Neural cell (in vitro differentiated cells): ENCODE data around the gene BTD. TPM values are rescaled to one million over a fixed set of nuclear protein-coding genes. Genes with fewer than 3 reads are reported as not detected.

Source experiments
- H2AFZ ChIP-seq: fragments of 200-600, 300-800 bp; sonication (generic), shearing (Covaris generic); 2 replicates; pipeline ENCODE4 v1.6.0; 2014; ENCODE audit warnings: low read depth, mild to moderate bottlenecking, antibody characterized with exemption, low read length, moderate library complexity
- H3F3A ChIP-seq: fragments of 200-600 bp; shearing (Covaris generic); 2 replicates; pipeline ENCODE4 v1.6.1; 2016; ENCODE audit warnings: mild to moderate bottlenecking, moderate library complexity, mixed read lengths, antibody characterized with exemption, low read length; ENCODE audit not compliant: insufficient read depth, poor library complexity, severe bottlenecking
- H3K27ac ChIP-seq: fragments of 200-600, 300-800 bp; sonication (generic), shearing (Covaris generic); 2 replicates; pipeline ENCODE4 v1.5.1; 2014; ENCODE audit warnings: mild to moderate bottlenecking, low read length, moderate library complexity
- H3K27me3 ChIP-seq: fragments of 300-800, 200-600 bp; sonication (generic), shearing (Covaris generic); 2 replicates; pipeline ENCODE4 v1.6.0; 2014; ENCODE audit warnings: mild to moderate bottlenecking, low read depth, low read length, moderate library complexity; ENCODE audit not compliant: insufficient read depth
- H3K36me3 ChIP-seq: fragments of 300-800, 200-600 bp; sonication (generic), shearing (Covaris generic); 2 replicates; pipeline ENCODE4 v1.5.1; 2014; ENCODE audit warnings: mild to moderate bottlenecking, antibody characterized with exemption, low read length, moderate library complexity; ENCODE audit not compliant: insufficient read depth
- H3K4me2 ChIP-seq: fragments of 300-800, 200-600 bp; sonication (generic), shearing (Covaris generic); 2 replicates; pipeline ENCODE4 v1.6.0; 2014; ENCODE audit warnings: mild to moderate bottlenecking, low read length
- H3K4me3 ChIP-seq: fragments of 300-800, 200-600 bp; sonication (generic), shearing (Covaris generic); 2 replicates; pipeline ENCODE4 v1.5.1; 2014; ENCODE audit warnings: mild to moderate bottlenecking, low read length, moderate library complexity
- H3K79me2 ChIP-seq: fragments of 200-600 bp; shearing (Covaris generic); replicated peaks from 2 replicates; pipeline ENCODE4 v1.6.0; 2014; ENCODE audit warnings: mild to moderate bottlenecking, low read length, moderate library complexity; ENCODE audit not compliant: insufficient read depth
- H3K9ac ChIP-seq: fragments of 300-800, 200-600 bp; sonication (generic), shearing (Covaris generic); 2 replicates; pipeline ENCODE4 v1.6.1; 2016; ENCODE audit warnings: mild to moderate bottlenecking, low read length, mixed read lengths
- H3K9me2 ChIP-seq: fragments of 200-600 bp; shearing (Covaris generic); 2 replicates; pipeline ENCODE4 v1.6.1; 2016; ENCODE audit warnings: mild to moderate bottlenecking, low read length, mixed read lengths; ENCODE audit not compliant: insufficient read depth
- H3K9me3 ChIP-seq: fragments of 200-600, 300-800 bp; sonication (generic), shearing (Covaris generic); 2 replicates; pipeline ENCODE4 v1.6.1; 2016; ENCODE audit warnings: mild to moderate bottlenecking, mixed run types, low read length, moderate library complexity, mixed read lengths
- H4K20me1 ChIP-seq: fragments of 200-600 bp; shearing (Covaris generic); 2 replicates; pipeline ENCODE4 v1.6.1; 2016; ENCODE audit warnings: mild to moderate bottlenecking, mixed run types; ENCODE audit not compliant: insufficient read depth
- CTCF ChIP-seq: fragments of 450-650 bp; IDR thresholded peaks from 2 replicates; pipeline ENCODE4 v1.5.1; 2014; ENCODE audit warnings: antibody characterized with exemption, mild to moderate bottlenecking, moderate library complexity; ENCODE audit not compliant: poor library complexity, severe bottlenecking
- EZH2 ChIP-seq: fragments of 200-600, 300-800 bp; shearing (Covaris generic), sonication (generic); IDR thresholded peaks from 2 replicates; pipeline ENCODE4 v1.6.1; 2014; ENCODE audit warnings: antibody characterized with exemption, low read length, borderline replicate concordance, mild to moderate bottlenecking; ENCODE audit not compliant: insufficient read depth, poor library complexity, severe bottlenecking
- MXI1 ChIP-seq: fragments of 450-650 bp; conservative IDR thresholded peaks from 2 replicates; pipeline ENCODE4 v1.6.1; 2014; ENCODE audit warnings: antibody characterized with exemption, mild to moderate bottlenecking; ENCODE audit not compliant: poor library complexity, severe bottlenecking
- POLR2AphosphoS5 ChIP-seq: IDR thresholded peaks from 2 replicates; pipeline ENCODE4 v1.6.1; 2012
- REST ChIP-seq: IDR thresholded peaks from 2 replicates; pipeline ENCODE4 v1.6.1; 2012; ENCODE audit warnings: borderline replicate concordance
- SMC3 ChIP-seq: fragments of 450-650 bp; conservative IDR thresholded peaks from 2 replicates; pipeline ENCODE4 v1.6.1; 2014; ENCODE audit warnings: antibody characterized with exemption, mild to moderate bottlenecking, moderate library complexity; ENCODE audit not compliant: poor library complexity
- TAF1 ChIP-seq: IDR thresholded peaks from 2 replicates; pipeline ENCODE4 v1.6.1; 2012; ENCODE audit warnings: low read depth
- polyA plus RNA-seq: library from polyadenylated mRNA; depleted of rRNA; stranded (reverse); fragments of >200 nt; gene quantifications from 2 replicates; pipeline ENCODE4 v1.2.3, GENCODE V29; 2014

Gene BTD
- polyA plus RNA-seq, 1 donor from 2014 or later: 4.6 TPM

GRCh38 chr3:15660055-15660935, 58.8 kb downstream of the BTD start:
- H4K20me1 ChIP-seq: no peaks in the 10 kb centered on the region
- no peaks in the 10 kb centered on the region for H3K36me3 ChIP-seq
- no peak overlapping the region for H3K9ac ChIP-seq
- H3K9me2 ChIP-seq: no peaks in the 10 kb centered on the region
- TF ChIP-seq REST: no peak
- H2AFZ ChIP-seq: no peak overlapping the region
- no peak overlapping the region for H3K4me3 ChIP-seq
- H3F3A ChIP-seq: no peaks in the 10 kb centered on the region
- no peak overlapping the region for H3K4me2 ChIP-seq
- no peak overlapping the region for H3K27ac ChIP-seq
- H3K79me2 ChIP-seq: no peaks in the 10 kb centered on the region
- no peaks in the 10 kb centered on the region for H3K9me3 ChIP-seq
- H3K27me3 ChIP-seq: no peaks in the 10 kb centered on the region

GRCh38 chr3:15664144-15664543, 62.6 kb downstream of the BTD start:
- TF ChIP-seq EZH2 (no peak), POLR2AphosphoS5 (no peak), REST (no peak), CTCF (no peak), SMC3 (no peak), MXI1 (no peak), TAF1 (no peak)
- Histone ChIP-seq H3K4me2 (no peak overlapping the region), H3K27me3 (no peaks in the 10 kb centered on the region)

More at GRCh38 chr3:15664144-15664543, 62.6 kb downstream of the BTD start:
- H3K9me2 ChIP-seq: no peaks in the 10 kb centered on the region
- H3K27ac ChIP-seq: no peak overlapping the region
- H3F3A ChIP-seq: no peaks in the 10 kb centered on the region
- no peaks in the 10 kb centered on the region for H4K20me1 ChIP-seq
- H3K79me2 ChIP-seq: no peaks in the 10 kb centered on the region
- H3K4me3 ChIP-seq: no peak overlapping the region
- H3K36me3 ChIP-seq: no peaks in the 10 kb centered on the region
- no peaks in the 10 kb centered on the region for H3K9me3 ChIP-seq
- H2AFZ ChIP-seq: no peak overlapping the region
- no peak overlapping the region for H3K9ac ChIP-seq
